GM23338 (cell line): ENCODE results near the gene SLAIN1. TPM values are rescaled to one million over a fixed set of nuclear protein-coding genes. Genes with fewer than 3 reads are reported as not detected.

ENCODE experiments used
- ATAC-seq: fragments of 200-7000 bp; cut with Tn5 transposase; 3 replicates; pipeline ENCODE4 v1.9.1; 2020
- DNase-seq: peaks from one replicate; pipeline ENCODE4 v3.0.0-alpha.2; 2015; ENCODE audit warnings: low spot score
- H2AFZ ChIP-seq: fragments of 200-600 bp; sonication (generic); 2 replicates; pipeline ENCODE4 v1.8.0; 2016; ENCODE audit warnings: antibody characterized with exemption, mild to moderate bottlenecking, moderate library complexity
- H3F3A ChIP-seq: fragments of 200-600 bp; sonication (generic); replicated peaks from 2 replicates; pipeline ENCODE4 v1.8.0; 2017; ENCODE audit warnings: antibody characterized with exemption, mixed run types, low read depth
- H3K27ac ChIP-seq: fragments of 200-600 bp; sonication (generic); 2 replicates; pipeline ENCODE4 v1.6.1; 2016; ENCODE audit warnings: low read depth
- H3K27me3 ChIP-seq: fragments of 200-600 bp; sonication (generic); 2 replicates; pipeline ENCODE4 v1.8.0; 2016; ENCODE audit warnings: mild to moderate bottlenecking, mixed run types, moderate library complexity; ENCODE audit not compliant: insufficient read depth
- H3K36me3 ChIP-seq: fragments of 200-600 bp; sonication (generic); 2 replicates; pipeline ENCODE4 v1.8.0; 2016; ENCODE audit warnings: mild to moderate bottlenecking; ENCODE audit not compliant: insufficient read depth
- H3K4me1 ChIP-seq: fragments of 200-600 bp; sonication (generic); 2 replicates; pipeline ENCODE4 v1.8.0; 2016; ENCODE audit warnings: mild to moderate bottlenecking, moderate library complexity; ENCODE audit not compliant: insufficient read depth
- H3K4me2 ChIP-seq: fragments of 200-600 bp; sonication (generic); 2 replicates; pipeline ENCODE4 v1.7.1; 2017; ENCODE audit warnings: mixed run types
- H3K4me3 ChIP-seq: fragments of 200-600 bp; sonication (generic); 2 replicates; pipeline ENCODE4 v1.6.1; 2016; ENCODE audit warnings: mixed run types
- H3K79me2 ChIP-seq: fragments of 200-600 bp; sonication (generic); replicated peaks from 2 replicates; pipeline ENCODE4 v1.8.0; 2017; ENCODE audit warnings: mild to moderate bottlenecking; ENCODE audit not compliant: insufficient read depth
- H3K9me2 ChIP-seq: fragments of 200-600 bp; sonication (generic); 2 replicates; pipeline ENCODE4 v1.8.0; 2017; ENCODE audit not compliant: insufficient read depth
- H4K20me1 ChIP-seq: fragments of 200-600 bp; sonication (generic); replicated peaks from 2 replicates; pipeline ENCODE4 v1.8.0; 2017; ENCODE audit warnings: mild to moderate bottlenecking; ENCODE audit not compliant: insufficient read depth
- H3K27ac Mint-ChIP-seq: 2 replicates; pipeline ENCODE4 v1.8.0; 2020; ENCODE audit warnings: inconsistent platforms, mild to moderate bottlenecking, moderate library complexity, mixed read lengths
- H3K27me3 Mint-ChIP-seq: 3 replicates; pipeline ENCODE4 v1.8.0; 2022; ENCODE audit warnings: low read depth, mild to moderate bottlenecking, moderate library complexity, mixed read lengths, inconsistent platforms; ENCODE audit not compliant: insufficient read depth, poor library complexity
- H3K36me3 Mint-ChIP-seq: 3 replicates; pipeline ENCODE4 v1.8.0; 2021; ENCODE audit warnings: low read depth, mild to moderate bottlenecking, inconsistent platforms, moderate library complexity, mixed read lengths
- H3K4me1 Mint-ChIP-seq: 3 replicates; pipeline ENCODE4 v1.8.0; 2020; ENCODE audit warnings: mild to moderate bottlenecking, inconsistent platforms, mixed read lengths
- H3K4me3 Mint-ChIP-seq: 3 replicates; pipeline ENCODE4 v1.8.0; 2021; ENCODE audit warnings: moderate library complexity, mild to moderate bottlenecking, inconsistent platforms, mixed read lengths
- H3K9me3 Mint-ChIP-seq: 3 replicates; pipeline ENCODE4 v1.8.0; 2020; ENCODE audit warnings: moderate library complexity, mild to moderate bottlenecking, inconsistent platforms, mixed read lengths
- EZH2 ChIP-seq: fragments of 200-600 bp; sonication (generic); IDR thresholded peaks from one replicate; pipeline ENCODE4 v1.8.0; 2017; ENCODE audit warnings: antibody characterized with exemption, mild to moderate bottlenecking, low read depth; ENCODE audit not compliant: unreplicated experiment
- EZH2phosphoT487 ChIP-seq: fragments of 200-600 bp; sonication (generic); IDR thresholded peaks from one replicate; pipeline ENCODE4 v1.8.1; 2018; ENCODE audit warnings: antibody characterized with exemption; ENCODE audit not compliant: unreplicated experiment
- JUNB ChIP-seq: IDR thresholded peaks from one replicate; pipeline ENCODE4 v1.6.1; 2016; ENCODE audit warnings: antibody characterized with exemption; ENCODE audit not compliant: unreplicated experiment
- ZNF114 ChIP-seq: fragments of 250-450 bp; sonication (Bioruptor Pico); IDR thresholded peaks from 2 replicates; pipeline ENCODE4 v1.5.0; 2020; ENCODE audit warnings: mild to moderate bottlenecking, moderate library complexity
- ZNF331 ChIP-seq: fragments of 250-450 bp; sonication (Bioruptor Pico); IDR thresholded peaks from 2 replicates; pipeline ENCODE4 v1.5.0; 2020; ENCODE audit warnings: low read depth, mild to moderate bottlenecking, moderate library complexity
- polyA plus RNA-seq: library from polyadenylated mRNA; unstranded; fragments of >200 nt; fragmentation: Nextera tagmentation; extraction: Ambion mirVana; gene quantifications from 2 replicates; pipeline ENCODE4 v1.2.1, GENCODE V29; 2016
- total RNA-seq: library from RNA; depleted of rRNA; stranded (reverse); fragments of >200 nt; shearing (Covaris generic); gene quantifications from 2 replicates; pipeline ENCODE4 v1.2.3, GENCODE V29; 2014
- TF ChIP-seq, protein P1 (sequence below): IDR thresholded peaks from one replicate; pipeline ENCODE4 v1.6.1; 2018; ENCODE audit warnings: antibody characterized with exemption; ENCODE audit not compliant: unreplicated experiment
- TF ChIP-seq, protein P2 (sequence below), 2 experiments: fragments of 200-600 bp in 1 of 2; sonication (generic) in 1 of 2; conservative IDR thresholded peaks; 2 replicates each; pipeline versions ENCODE4 v1.5.1 to v1.6.1; 2016 to 2017; ENCODE audit warnings: antibody characterized with exemption in 2 of 2, low read depth in 2 of 2, mild to moderate bottlenecking in 2 of 2, moderate library complexity in 1 of 2
- TF ChIP-seq, protein P3 (sequence below): fragments of 250-450 bp; sonication (Bioruptor Pico); IDR thresholded peaks from 2 replicates; pipeline ENCODE4 v1.5.0; 2020; ENCODE audit warnings: mild to moderate bottlenecking, moderate library complexity

Gene SLAIN1
- total and polyA plus RNA-seq, 2 experiments from 2014 or later = 16.3 to 44.2 TPM

DNA sequence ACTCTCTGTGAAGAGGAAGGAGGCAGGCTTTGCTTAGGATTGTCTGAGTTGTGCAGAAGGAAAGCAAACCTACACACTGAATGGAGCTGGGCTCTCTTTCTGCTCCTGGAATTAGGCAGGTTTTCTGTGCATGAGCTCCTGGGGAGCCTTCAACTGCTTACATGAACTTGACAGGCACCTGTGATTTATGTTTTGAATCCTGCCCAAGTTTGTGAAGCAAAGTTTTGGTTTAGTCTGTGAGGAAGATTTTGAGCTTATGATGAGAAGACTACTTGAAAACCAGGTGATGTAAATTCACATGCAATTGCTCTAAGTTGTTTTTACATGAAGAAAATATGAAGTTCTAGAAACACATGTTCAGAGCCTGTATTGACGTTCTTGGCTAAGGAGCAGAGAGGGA is 109.0 kb downstream of the SLAIN1 start (continued):
- TF ChIP-seq, protein P1, sequence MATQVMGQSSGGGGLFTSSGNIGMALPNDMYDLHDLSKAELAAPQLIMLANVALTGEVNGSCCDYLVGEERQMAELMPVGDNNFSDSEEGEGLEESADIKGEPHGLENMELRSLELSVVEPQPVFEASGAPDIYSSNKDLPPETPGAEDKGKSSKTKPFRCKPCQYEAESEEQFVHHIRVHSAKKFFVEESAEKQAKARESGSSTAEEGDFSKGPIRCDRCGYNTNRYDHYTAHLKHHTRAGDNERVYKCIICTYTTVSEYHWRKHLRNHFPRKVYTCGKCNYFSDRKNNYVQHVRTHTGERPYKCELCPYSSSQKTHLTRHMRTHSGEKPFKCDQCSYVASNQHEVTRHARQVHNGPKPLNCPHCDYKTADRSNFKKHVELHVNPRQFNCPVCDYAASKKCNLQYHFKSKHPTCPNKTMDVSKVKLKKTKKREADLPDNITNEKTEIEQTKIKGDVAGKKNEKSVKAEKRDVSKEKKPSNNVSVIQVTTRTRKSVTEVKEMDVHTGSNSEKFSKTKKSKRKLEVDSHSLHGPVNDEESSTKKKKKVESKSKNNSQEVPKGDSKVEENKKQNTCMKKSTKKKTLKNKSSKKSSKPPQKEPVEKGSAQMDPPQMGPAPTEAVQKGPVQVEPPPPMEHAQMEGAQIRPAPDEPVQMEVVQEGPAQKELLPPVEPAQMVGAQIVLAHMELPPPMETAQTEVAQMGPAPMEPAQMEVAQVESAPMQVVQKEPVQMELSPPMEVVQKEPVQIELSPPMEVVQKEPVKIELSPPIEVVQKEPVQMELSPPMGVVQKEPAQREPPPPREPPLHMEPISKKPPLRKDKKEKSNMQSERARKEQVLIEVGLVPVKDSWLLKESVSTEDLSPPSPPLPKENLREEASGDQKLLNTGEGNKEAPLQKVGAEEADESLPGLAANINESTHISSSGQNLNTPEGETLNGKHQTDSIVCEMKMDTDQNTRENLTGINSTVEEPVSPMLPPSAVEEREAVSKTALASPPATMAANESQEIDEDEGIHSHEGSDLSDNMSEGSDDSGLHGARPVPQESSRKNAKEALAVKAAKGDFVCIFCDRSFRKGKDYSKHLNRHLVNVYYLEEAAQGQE = no peak

- Histone ChIP-seq H3K4me1 (no peaks in the 10 kb centered on the region), H3K27ac (no peak overlapping the region), H3K4me2 (no peak overlapping the region), H3K36me3 (no peaks in the 10 kb centered on the region), H3K27me3 (no peaks in the 10 kb centered on the region), H3F3A (no peaks in the 10 kb centered on the region), H2AFZ (no peak overlapping the region), H4K20me1 (no peaks in the 10 kb centered on the region), H3K9me2 (peaks cover 23% of the 10 kb centered on the region), H3K79me2 (no peaks in the 10 kb centered on the region), H3K4me3 (no peak overlapping the region)
- DNase-seq (no peak), ATAC-seq (no peak)
- Mint-ChIP-seq H3K4me3 (no peak overlapping the region), H3K27ac (no peak overlapping the region), H3K4me1 (no peaks in the 10 kb centered on the region), H3K9me3 (no peaks in the 10 kb centered on the region; the same call in 1 of the 3 replicates), H3K27me3 (no peaks in the 10 kb centered on the region), H3K36me3 (no peaks in the 10 kb centered on the region)
- TF ChIP-seq JUNB = no peak
- TF ChIP-seq EZH2 = no peak
- no peak for TF ChIP-seq EZH2phosphoT487
- TF ChIP-seq, protein P2, sequence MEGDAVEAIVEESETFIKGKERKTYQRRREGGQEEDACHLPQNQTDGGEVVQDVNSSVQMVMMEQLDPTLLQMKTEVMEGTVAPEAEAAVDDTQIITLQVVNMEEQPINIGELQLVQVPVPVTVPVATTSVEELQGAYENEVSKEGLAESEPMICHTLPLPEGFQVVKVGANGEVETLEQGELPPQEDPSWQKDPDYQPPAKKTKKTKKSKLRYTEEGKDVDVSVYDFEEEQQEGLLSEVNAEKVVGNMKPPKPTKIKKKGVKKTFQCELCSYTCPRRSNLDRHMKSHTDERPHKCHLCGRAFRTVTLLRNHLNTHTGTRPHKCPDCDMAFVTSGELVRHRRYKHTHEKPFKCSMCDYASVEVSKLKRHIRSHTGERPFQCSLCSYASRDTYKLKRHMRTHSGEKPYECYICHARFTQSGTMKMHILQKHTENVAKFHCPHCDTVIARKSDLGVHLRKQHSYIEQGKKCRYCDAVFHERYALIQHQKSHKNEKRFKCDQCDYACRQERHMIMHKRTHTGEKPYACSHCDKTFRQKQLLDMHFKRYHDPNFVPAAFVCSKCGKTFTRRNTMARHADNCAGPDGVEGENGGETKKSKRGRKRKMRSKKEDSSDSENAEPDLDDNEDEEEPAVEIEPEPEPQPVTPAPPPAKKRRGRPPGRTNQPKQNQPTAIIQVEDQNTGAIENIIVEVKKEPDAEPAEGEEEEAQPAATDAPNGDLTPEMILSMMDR (conservative IDR thresholded peaks at IDR 0.05; ENCODE audit: low read depth in 2 of 2) = no peak
- TF ChIP-seq ZNF114 (CRISPR knock-in tag) = no peak
- TF ChIP-seq, protein P3, sequence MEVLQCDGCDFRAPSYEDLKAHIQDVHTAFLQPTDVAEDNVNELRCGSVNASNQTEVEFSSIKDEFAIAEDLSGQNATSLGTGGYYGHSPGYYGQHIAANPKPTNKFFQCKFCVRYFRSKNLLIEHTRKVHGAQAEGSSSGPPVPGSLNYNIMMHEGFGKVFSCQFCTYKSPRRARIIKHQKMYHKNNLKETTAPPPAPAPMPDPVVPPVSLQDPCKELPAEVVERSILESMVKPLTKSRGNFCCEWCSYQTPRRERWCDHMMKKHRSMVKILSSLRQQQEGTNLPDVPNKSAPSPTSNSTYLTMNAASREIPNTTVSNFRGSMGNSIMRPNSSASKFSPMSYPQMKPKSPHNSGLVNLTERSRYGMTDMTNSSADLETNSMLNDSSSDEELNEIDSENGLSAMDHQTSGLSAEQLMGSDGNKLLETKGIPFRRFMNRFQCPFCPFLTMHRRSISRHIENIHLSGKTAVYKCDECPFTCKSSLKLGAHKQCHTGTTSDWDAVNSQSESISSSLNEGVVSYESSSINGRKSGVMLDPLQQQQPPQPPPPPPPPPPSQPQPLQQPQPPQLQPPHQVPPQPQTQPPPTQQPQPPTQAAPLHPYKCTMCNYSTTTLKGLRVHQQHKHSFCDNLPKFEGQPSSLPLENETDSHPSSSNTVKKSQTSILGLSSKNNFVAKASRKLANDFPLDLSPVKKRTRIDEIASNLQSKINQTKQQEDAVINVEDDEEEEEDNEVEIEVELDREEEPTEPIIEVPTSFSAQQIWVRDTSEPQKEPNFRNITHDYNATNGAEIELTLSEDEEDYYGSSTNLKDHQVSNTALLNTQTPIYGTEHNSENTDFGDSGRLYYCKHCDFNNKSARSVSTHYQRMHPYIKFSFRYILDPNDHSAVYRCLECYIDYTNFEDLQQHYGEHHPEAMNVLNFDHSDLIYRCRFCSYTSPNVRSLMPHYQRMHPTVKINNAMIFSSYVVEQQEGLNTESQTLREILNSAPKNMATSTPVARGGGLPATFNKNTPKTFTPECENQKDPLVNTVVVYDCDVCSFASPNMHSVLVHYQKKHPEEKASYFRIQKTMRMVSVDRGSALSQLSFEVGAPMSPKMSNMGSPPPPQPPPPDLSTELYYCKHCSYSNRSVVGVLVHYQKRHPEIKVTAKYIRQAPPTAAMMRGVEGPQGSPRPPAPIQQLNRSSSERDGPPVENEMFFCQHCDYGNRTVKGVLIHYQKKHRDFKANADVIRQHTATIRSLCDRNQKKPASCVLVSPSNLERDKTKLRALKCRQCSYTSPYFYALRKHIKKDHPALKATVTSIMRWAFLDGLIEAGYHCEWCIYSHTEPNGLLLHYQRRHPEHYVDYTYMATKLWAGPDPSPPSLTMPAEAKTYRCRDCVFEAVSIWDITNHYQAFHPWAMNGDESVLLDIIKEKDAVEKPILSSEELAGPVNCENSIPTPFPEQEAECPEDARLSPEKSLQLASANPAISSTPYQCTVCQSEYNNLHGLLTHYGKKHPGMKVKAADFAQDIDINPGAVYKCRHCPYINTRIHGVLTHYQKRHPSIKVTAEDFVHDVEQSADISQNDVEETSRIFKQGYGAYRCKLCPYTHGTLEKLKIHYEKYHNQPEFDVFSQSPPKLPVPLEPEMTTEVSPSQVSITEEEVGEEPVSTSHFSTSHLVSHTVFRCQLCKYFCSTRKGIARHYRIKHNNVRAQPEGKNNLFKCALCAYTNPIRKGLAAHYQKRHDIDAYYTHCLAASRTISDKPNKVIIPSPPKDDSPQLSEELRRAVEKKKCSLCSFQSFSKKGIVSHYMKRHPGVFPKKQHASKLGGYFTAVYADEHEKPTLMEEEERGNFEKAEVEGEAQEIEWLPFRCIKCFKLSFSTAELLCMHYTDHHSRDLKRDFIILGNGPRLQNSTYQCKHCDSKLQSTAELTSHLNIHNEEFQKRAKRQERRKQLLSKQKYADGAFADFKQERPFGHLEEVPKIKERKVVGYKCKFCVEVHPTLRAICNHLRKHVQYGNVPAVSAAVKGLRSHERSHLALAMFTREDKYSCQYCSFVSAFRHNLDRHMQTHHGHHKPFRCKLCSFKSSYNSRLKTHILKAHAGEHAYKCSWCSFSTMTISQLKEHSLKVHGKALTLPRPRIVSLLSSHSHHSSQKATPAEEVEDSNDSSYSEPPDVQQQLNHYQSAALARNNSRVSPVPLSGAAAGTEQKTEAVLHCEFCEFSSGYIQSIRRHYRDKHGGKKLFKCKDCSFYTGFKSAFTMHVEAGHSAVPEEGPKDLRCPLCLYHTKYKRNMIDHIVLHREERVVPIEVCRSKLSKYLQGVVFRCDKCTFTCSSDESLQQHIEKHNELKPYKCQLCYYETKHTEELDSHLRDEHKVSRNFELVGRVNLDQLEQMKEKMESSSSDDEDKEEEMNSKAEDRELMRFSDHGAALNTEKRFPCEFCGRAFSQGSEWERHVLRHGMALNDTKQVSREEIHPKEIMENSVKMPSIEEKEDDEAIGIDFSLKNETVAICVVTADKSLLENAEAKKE = no peak
- no peak for TF ChIP-seq ZNF331 (CRISPR knock-in tag)
- TF ChIP-seq, protein P1 = no peak
Measured at GRCh38 chr13:77807431-77808135, 110.1 kb downstream of the SLAIN1 start.
